ENCODE results near the gene HSP90AB1.

The HSP90AB1 gene

GRCh38 chr6:44227148-44227793 is 19.6 kb upstream of the HSP90AB1 start:
- no peaks in the 10 kb centered on the region for H3F3A ChIP-seq (ENCODE audit: control insufficient read depth, insufficient read depth)
- no peak overlapping the region for H3K4me2 ChIP-seq (ENCODE audit: low read length)
- H4K20me1 ChIP-seq (ENCODE audit: control insufficient read depth, insufficient read depth, low read depth, low read length), result peaks cover 12% of the 10 kb centered on the region; the same call in 1 of the 2 replicates
- peaks cover 70% of the 10 kb centered on the region for H3K36me3 ChIP-seq (ENCODE audit: control insufficient read depth, low read length)
- peaks cover 49% of the 10 kb centered on the region for H3K79me2 ChIP-seq (ENCODE audit: control insufficient read depth, low read length)
- no peaks in the 10 kb centered on the region for H3K9me3 ChIP-seq (ENCODE audit: control insufficient read depth, insufficient read depth, low read length)
- no peaks in the 10 kb centered on the region for H3K9me2 ChIP-seq (replicated peaks; ENCODE audit: control insufficient read depth, low read length)
- H3K4me3 ChIP-seq (ENCODE audit: low read length), result no peak overlapping the region
- peaks cover 35% of the 10 kb centered on the region for H3K4me1 ChIP-seq (ENCODE audit: control insufficient read depth, low read length)
- no peaks in the 10 kb centered on the region for H3K27me3 ChIP-seq (ENCODE audit: control insufficient read depth, low read length)
- no peak for TF ChIP-seq EZH2phosphoT487 (IDR thresholded peaks at IDR 0.05; ENCODE audit: borderline replicate concordance, low read length)
- TF ChIP-seq, protein P1, sequence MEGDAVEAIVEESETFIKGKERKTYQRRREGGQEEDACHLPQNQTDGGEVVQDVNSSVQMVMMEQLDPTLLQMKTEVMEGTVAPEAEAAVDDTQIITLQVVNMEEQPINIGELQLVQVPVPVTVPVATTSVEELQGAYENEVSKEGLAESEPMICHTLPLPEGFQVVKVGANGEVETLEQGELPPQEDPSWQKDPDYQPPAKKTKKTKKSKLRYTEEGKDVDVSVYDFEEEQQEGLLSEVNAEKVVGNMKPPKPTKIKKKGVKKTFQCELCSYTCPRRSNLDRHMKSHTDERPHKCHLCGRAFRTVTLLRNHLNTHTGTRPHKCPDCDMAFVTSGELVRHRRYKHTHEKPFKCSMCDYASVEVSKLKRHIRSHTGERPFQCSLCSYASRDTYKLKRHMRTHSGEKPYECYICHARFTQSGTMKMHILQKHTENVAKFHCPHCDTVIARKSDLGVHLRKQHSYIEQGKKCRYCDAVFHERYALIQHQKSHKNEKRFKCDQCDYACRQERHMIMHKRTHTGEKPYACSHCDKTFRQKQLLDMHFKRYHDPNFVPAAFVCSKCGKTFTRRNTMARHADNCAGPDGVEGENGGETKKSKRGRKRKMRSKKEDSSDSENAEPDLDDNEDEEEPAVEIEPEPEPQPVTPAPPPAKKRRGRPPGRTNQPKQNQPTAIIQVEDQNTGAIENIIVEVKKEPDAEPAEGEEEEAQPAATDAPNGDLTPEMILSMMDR (IDR thresholded peaks at IDR 0.05; ENCODE audit: low read depth, low read length, poor library complexity, severe bottlenecking), result no peak
- H3K27ac ChIP-seq (ENCODE audit: low read depth, low read length), result no peak overlapping the region

GRCh38 chr6:44228031-44228430 is 18.9 kb upstream of the HSP90AB1 start:
- Histone ChIP-seq H3K9me2 (replicated peaks; ENCODE audit: control insufficient read depth, low read length) (no peaks in the 10 kb centered on the region), H4K20me1 (ENCODE audit: control insufficient read depth, insufficient read depth, low read depth, low read length) (peaks cover 12% of the 10 kb centered on the region; the same call in 1 of the 2 replicates), H3K36me3 (ENCODE audit: control insufficient read depth, low read length) (peaks cover 77% of the 10 kb centered on the region)

DNA sequence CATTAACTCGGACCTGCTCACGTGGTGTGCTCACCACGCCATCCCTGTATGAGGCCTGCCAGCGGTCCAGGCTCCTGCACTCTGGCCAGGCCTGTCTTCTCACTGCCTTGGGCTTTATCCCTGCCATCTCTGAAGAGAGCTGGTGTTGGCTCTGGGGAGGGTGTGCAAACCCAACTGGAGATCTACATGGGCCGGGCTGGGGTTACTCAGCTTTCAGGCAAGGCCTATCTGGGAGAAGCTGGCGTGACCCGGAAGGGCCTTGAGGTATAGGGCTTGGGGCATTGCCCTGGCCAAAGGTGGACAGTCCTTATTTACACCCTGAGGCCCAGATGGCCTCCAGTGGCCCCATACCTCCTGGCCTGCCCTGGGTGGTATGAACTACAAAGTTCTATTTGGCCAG is 18.5 kb upstream of the HSP90AB1 start:
- no peaks in the 10 kb centered on the region for H3K27me3 ChIP-seq (ENCODE audit: control insufficient read depth, low read length)
- no peak overlapping the region for H3K4me3 ChIP-seq (ENCODE audit: low read length)
- no peaks in the 10 kb centered on the region for H3K9me3 ChIP-seq (ENCODE audit: control insufficient read depth, insufficient read depth, low read length)
- TF ChIP-seq, protein P1 (IDR thresholded peaks at IDR 0.05; ENCODE audit: low read depth, low read length, poor library complexity, severe bottlenecking), result no peak
- no peak for TF ChIP-seq EZH2phosphoT487 (IDR thresholded peaks at IDR 0.05; ENCODE audit: borderline replicate concordance, low read length)
- no peak overlapping the region for H3K4me2 ChIP-seq (ENCODE audit: low read length)
- peaks cover 81% of the 10 kb centered on the region for H3K36me3 ChIP-seq (ENCODE audit: control insufficient read depth, low read length)
- H3K79me2 ChIP-seq (ENCODE audit: control insufficient read depth, low read length), result peaks cover 49% of the 10 kb centered on the region
- H3F3A ChIP-seq (ENCODE audit: control insufficient read depth, insufficient read depth), result no peaks in the 10 kb centered on the region
- H3K9me2 ChIP-seq (replicated peaks; ENCODE audit: control insufficient read depth, low read length), result no peaks in the 10 kb centered on the region
- H3K27ac ChIP-seq (ENCODE audit: low read depth, low read length), result no peak overlapping the region
- peaks cover 12% of the 10 kb centered on the region; the same call in 1 of the 2 replicates for H4K20me1 ChIP-seq (ENCODE audit: control insufficient read depth, insufficient read depth, low read depth, low read length)
- H3K4me1 ChIP-seq (ENCODE audit: control insufficient read depth, low read length), result peaks cover 25% of the 10 kb centered on the region

More at GRCh38 chr6:44228031-44228430, 18.9 kb upstream of the HSP90AB1 start:
- Histone ChIP-seq H3K79me2 (ENCODE audit: control insufficient read depth, low read length) (peaks cover 49% of the 10 kb centered on the region), H3K4me2 (ENCODE audit: low read length) (no peak overlapping the region), H3F3A (ENCODE audit: control insufficient read depth, insufficient read depth) (no peaks in the 10 kb centered on the region), H3K4me3 (ENCODE audit: low read length) (no peak overlapping the region), H3K27me3 (ENCODE audit: control insufficient read depth, low read length) (no peaks in the 10 kb centered on the region), H3K4me1 (ENCODE audit: control insufficient read depth, low read length) (peaks cover 27% of the 10 kb centered on the region), H3K27ac (ENCODE audit: low read depth, low read length) (no peak overlapping the region), H3K9me3 (ENCODE audit: control insufficient read depth, insufficient read depth, low read length) (no peaks in the 10 kb centered on the region)
- no peak for TF ChIP-seq EZH2phosphoT487 (IDR thresholded peaks at IDR 0.05; ENCODE audit: borderline replicate concordance, low read length)
- TF ChIP-seq, protein P1 (IDR thresholded peaks at IDR 0.05; ENCODE audit: low read depth, low read length, poor library complexity, severe bottlenecking), result no peak
